GM12878 (cell line): Measurements from ENCODE around the gene BBS1. TPM values are rescaled to one million over a fixed set of nuclear protein-coding genes. Genes with fewer than 3 reads are reported as not detected.

Experiments used
- BHLHE40 ChIP-seq, 2 experiments: fragments of 450-650 bp in 1 of 2; IDR thresholded peaks; 2 replicates each; pipeline ENCODE4 v1.6.1; 2011 to 2017; ENCODE audit warnings: low read depth in 2 of 2, borderline replicate concordance in 1 of 2, improper control_type of control experiment in 1 of 2, low read length in 1 of 2, mild to moderate bottlenecking in 1 of 2
- BRCA1 ChIP-seq: IDR thresholded peaks from 2 replicates; pipeline ENCODE4 v1.6.1; 2011; ENCODE audit warnings: low read depth, low read length, improper control_type of control experiment
- CHD2 ChIP-seq: IDR thresholded peaks from 2 replicates; pipeline ENCODE4 v1.6.1; 2011; ENCODE audit warnings: low read depth, low read length, improper control_type of control experiment, borderline replicate concordance
- ETV6 ChIP-seq, 2 experiments: fragments of 450-650 bp in 1 of 2; IDR thresholded peaks in 1 of 2; conservative IDR thresholded peaks in 1 of 2; 2 replicates each; pipeline ENCODE4 v1.6.1; 2014; ENCODE audit warnings: antibody characterized with exemption in 1 of 2, borderline replicate concordance in 1 of 2, low read depth in 1 of 2, mild to moderate bottlenecking in 1 of 2, moderate library complexity in 1 of 2
- HCFC1 ChIP-seq: fragments of 150-350 bp; IDR thresholded peaks from 2 replicates; pipeline ENCODE4 v1.6.1; 2014; ENCODE audit warnings: low read length
- HDAC6 ChIP-seq: fragments of 200-600 bp; sonication (generic); IDR thresholded peaks from one replicate; pipeline ENCODE4 v1.8.0; 2017; ENCODE audit warnings: antibody characterized with exemption; ENCODE audit not compliant: unreplicated experiment
- HDGF ChIP-seq: fragments of 450-650 bp; IDR thresholded peaks from 2 replicates; pipeline ENCODE4 v1.6.1; 2016; ENCODE audit warnings: antibody characterized with exemption
- IKZF2 ChIP-seq, 2 experiments: fragments of 450-650 bp; IDR thresholded peaks; 2 replicates each; pipeline ENCODE4 v1.6.1; 2017; ENCODE audit warnings: mild to moderate bottlenecking in 2 of 2, moderate library complexity in 2 of 2
- JUND ChIP-seq: IDR thresholded peaks from 2 replicates; pipeline ENCODE4 v1.6.1; 2012; ENCODE audit warnings: low read depth, mild to moderate bottlenecking, low read length, improper control_type of control experiment, moderate library complexity
- KLF5 ChIP-seq: fragments of 450-650 bp; IDR thresholded peaks from 2 replicates; pipeline ENCODE4 v1.6.1; 2014; ENCODE audit warnings: mild to moderate bottlenecking; ENCODE audit not compliant: partially characterized antibody
- MTA2 ChIP-seq: fragments of 450-650 bp; IDR thresholded peaks from 2 replicates; pipeline ENCODE4 v1.6.1; 2016; ENCODE audit warnings: low read depth, mild to moderate bottlenecking, moderate library complexity
- MTA3 ChIP-seq: IDR thresholded peaks from 2 replicates; pipeline ENCODE4 v1.6.1; 2012; ENCODE audit warnings: low read length, inconsistent platforms, borderline replicate concordance
- MXI1 ChIP-seq: fragments of 150-350 bp; IDR thresholded peaks from 2 replicates; pipeline ENCODE4 v1.6.1; 2011; ENCODE audit warnings: low read depth, mild to moderate bottlenecking, inconsistent platforms, low read length, improper control_type of control experiment
- MYB ChIP-seq: fragments of 150-350 bp; IDR thresholded peaks from 2 replicates; pipeline ENCODE4 v1.6.1; 2014; ENCODE audit warnings: mild to moderate bottlenecking, low read depth, low read length, borderline replicate concordance
- NR2C2 ChIP-seq: IDR thresholded peaks from 2 replicates; pipeline ENCODE4 v1.6.1; 2011; ENCODE audit warnings: borderline replicate concordance, low read depth; ENCODE audit not compliant: control insufficient read depth, insufficient read length
- PML ChIP-seq: IDR thresholded peaks from 2 replicates; pipeline ENCODE4 v1.6.1; 2012; ENCODE audit warnings: low read length, inconsistent platforms
- POLR2AphosphoS5 ChIP-seq: IDR thresholded peaks from 2 replicates; pipeline ENCODE4 v1.6.1; 2011; ENCODE audit warnings: mild to moderate bottlenecking, low read length, inconsistent platforms
- POU2F2 ChIP-seq: IDR thresholded peaks from 3 replicates; pipeline ENCODE4 v1.6.1; 2011; ENCODE audit warnings: low read depth, mild to moderate bottlenecking, low read length, borderline replicate concordance
- SMAD5 ChIP-seq: IDR thresholded peaks from 2 replicates; pipeline ENCODE4 v1.6.1; 2016; ENCODE audit warnings: antibody characterized with exemption, low read depth
- SMC3 ChIP-seq: IDR thresholded peaks from 2 replicates; pipeline ENCODE4 v1.6.1; 2011; ENCODE audit warnings: low read length, improper control_type of control experiment, borderline replicate concordance
- SREBF1 ChIP-seq: IDR thresholded peaks from 2 replicates; pipeline ENCODE4 v1.6.1; 2012; ENCODE audit warnings: mild to moderate bottlenecking, low read length
- SUPT20H ChIP-seq: IDR thresholded peaks from 2 replicates; pipeline ENCODE4 v1.6.1; 2011; ENCODE audit warnings: low read depth, mild to moderate bottlenecking, low read length, moderate library complexity, borderline replicate concordance; ENCODE audit not compliant: control insufficient read depth
- TBL1XR1 ChIP-seq: IDR thresholded peaks from 2 replicates; pipeline ENCODE4 v1.6.1; 2012; ENCODE audit warnings: low read depth, low read length, improper control_type of control experiment
- WRNIP1 ChIP-seq: IDR thresholded peaks from 2 replicates; pipeline ENCODE4 v1.6.1; 2011; ENCODE audit warnings: low read depth, low read length, improper control_type of control experiment, borderline replicate concordance
- YBX1 ChIP-seq: fragments of 450-650 bp; IDR thresholded peaks from 2 replicates; pipeline ENCODE4 v1.6.1; 2016; ENCODE audit warnings: antibody characterized with exemption
- YY1 ChIP-seq: IDR thresholded peaks from 2 replicates; pipeline ENCODE4 v1.6.1; 2011; ENCODE audit warnings: low read depth, mild to moderate bottlenecking, low read length
- ZNF217 ChIP-seq: fragments of 450-650 bp; IDR thresholded peaks from 2 replicates; pipeline ENCODE4 v1.6.1; 2017; ENCODE audit warnings: antibody characterized with exemption, mild to moderate bottlenecking
- ZNF384 ChIP-seq: IDR thresholded peaks from 2 replicates; pipeline ENCODE4 v1.6.1; 2012; ENCODE audit warnings: low read depth, mild to moderate bottlenecking, low read length, improper control_type of control experiment, borderline replicate concordance
- ZNF622 ChIP-seq: fragments of 450-650 bp; IDR thresholded peaks from 2 replicates; pipeline ENCODE4 v1.6.1; 2017; ENCODE audit warnings: mild to moderate bottlenecking, inconsistent platforms
- polyA plus RNA-seq, 11 experiments: library from polyadenylated mRNA; depleted of rRNA in 4 of 11; unstranded in 6 of 11; stranded (reverse) in 5 of 11; fragments of >200 nt; fragmentation: Nextera tagmentation in 4 of 11; fragmentation: Illumina TruSeq in 1 of 11; extraction: Ambion mirVana in 4 of 11; extraction: Trizol in 1 of 11; gene quantifications; 1 replicate in 1 of 11; 2 replicates in 10 of 11; pipeline versions ENCODE4 v1.2.1 to v1.2.3, GENCODE V29; 2011 to 2016; ENCODE audit warnings: inconsistent platforms in 2 of 11, missing spikeins in 2 of 11, low read depth in 1 of 11
- total RNA-seq, 4 experiments: library from RNA; depleted of rRNA in 3 of 4; stranded (reverse); fragments of >200 nt in 3 of 4; fragmentation: Illumina TruSeq in 1 of 4; extraction: Trizol in 1 of 4; gene quantifications; 2 replicates each; pipeline versions ENCODE4 v1.2.1 to v1.2.3, GENCODE V29; 2013 to 2021
- TF ChIP-seq, protein P1 (sequence below): IDR thresholded peaks from 2 replicates; pipeline ENCODE4 v1.6.1; 2012; ENCODE audit warnings: low read depth, low read length, improper control_type of control experiment
- TF ChIP-seq, protein P2 (sequence below): IDR thresholded peaks from 2 replicates; pipeline ENCODE4 v1.6.1; 2012; ENCODE audit warnings: low read depth, low read length, improper control_type of control experiment
- TF ChIP-seq, protein P3 (sequence below): IDR thresholded peaks from 2 replicates; pipeline ENCODE4 v1.6.1; 2011; ENCODE audit warnings: low read depth, low read length, improper control_type of control experiment, borderline replicate concordance

Gene BBS1
- total and polyA plus RNA-seq, 10 of the 15 experiments (the other 5 are each of a cell fraction or from before 2014, with no cell fraction given), result 2.5 to 14.7 (median 8.7) TPM

DNA sequence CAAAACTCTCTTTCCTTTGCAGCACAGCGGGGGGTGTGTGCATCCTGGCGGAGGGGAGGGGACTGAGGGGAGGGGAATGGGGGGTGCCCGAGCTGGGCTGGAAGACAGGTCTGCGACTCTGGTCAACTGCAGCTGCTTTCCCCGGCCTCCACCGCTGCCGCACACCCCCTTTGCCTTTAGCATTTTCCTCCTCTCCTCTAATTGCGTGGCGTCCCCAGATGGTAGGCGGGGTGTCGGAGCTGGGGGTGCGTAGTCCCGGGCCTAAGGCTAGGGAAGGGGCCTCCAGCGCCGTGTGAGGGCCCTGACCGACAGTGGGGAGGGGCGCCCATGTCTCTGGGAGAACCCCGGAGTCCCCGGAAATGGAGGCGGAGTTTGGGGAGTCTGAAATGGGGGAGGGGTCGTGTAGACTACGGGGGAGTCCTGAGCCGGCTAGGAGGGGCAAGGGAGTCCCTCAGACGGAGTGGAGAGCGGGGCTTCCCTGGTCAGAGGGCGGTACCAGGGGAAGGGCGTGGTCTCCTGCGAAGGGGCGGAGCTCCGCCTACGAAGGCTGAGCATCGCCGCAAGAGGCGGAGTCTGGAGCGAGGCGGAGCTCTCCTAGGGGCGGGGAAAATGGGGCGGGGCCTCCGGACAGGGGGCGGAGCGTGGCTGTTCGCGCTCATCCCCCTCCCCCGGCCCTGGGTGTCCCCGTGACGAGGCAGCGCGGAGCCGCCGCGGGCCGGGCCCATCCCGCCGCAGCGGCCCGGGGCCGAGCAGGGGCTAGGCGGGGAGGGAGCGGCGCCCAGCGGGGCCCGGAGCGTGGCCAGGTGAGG, 44.0 kb upstream of the BBS1 start, which contains the start of gene PELI3 (continued):
- TF ChIP-seq BRCA1 (no peak), BHLHE40 (IDR thresholded peaks at IDR 0.05; ENCODE audit: borderline replicate concordance in 1 of 2, low read depth in 2 of 2, low read length in 1 of 2) (no peak; a peak in 1 of 4 replicates), HDAC6 (no peak), ZNF217 (no peak), PML (no peak), ETV6 (conservative IDR thresholded peaks at IDR 0.05 in 1 of 2, IDR thresholded peaks at IDR 0.05 in 1 of 2; ENCODE audit: borderline replicate concordance in 1 of 2, low read depth in 1 of 2) (no peak), SMAD5 (no peak), IKZF2 (IDR thresholded peaks at IDR 0.05) (peak in 1 of 2 experiments; percentile 9; a peak in 1 of 4 replicates), SUPT20H (no peak), CHD2 (peak; percentile 69), WRNIP1 (no peak), YBX1 (no peak), MTA2 (peak; percentile 34; the same call in 1 of the 2 replicates), HDGF (peak; percentile 91), POLR2AphosphoS5 (no peak), ZNF384 (no peak), KLF5 (no peak), YY1 (no peak), MTA3 (no peak), TBL1XR1 (peak; percentile 54; the same call in 1 of the 2 replicates), MXI1 (0 out of 2 replicates have a peak, but pooled peaks have one; percentile 23), JUND (no peak), MYB (no peak), SMC3 (no peak), HCFC1 (no peak; the same call in 1 of the 2 replicates), POU2F2 (no peak), NR2C2 (no peak), SREBF1 (no peak), ZNF622 (no peak)
- TF ChIP-seq, protein P1, sequence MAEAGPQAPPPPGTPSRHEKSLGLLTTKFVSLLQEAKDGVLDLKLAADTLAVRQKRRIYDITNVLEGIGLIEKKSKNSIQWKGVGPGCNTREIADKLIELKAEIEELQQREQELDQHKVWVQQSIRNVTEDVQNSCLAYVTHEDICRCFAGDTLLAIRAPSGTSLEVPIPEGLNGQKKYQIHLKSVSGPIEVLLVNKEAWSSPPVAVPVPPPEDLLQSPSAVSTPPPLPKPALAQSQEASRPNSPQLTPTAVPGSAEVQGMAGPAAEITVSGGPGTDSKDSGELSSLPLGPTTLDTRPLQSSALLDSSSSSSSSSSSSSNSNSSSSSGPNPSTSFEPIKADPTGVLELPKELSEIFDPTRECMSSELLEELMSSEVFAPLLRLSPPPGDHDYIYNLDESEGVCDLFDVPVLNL, result no peak
- TF ChIP-seq, protein P2, sequence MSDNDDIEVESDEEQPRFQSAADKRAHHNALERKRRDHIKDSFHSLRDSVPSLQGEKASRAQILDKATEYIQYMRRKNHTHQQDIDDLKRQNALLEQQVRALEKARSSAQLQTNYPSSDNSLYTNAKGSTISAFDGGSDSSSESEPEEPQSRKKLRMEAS, result peak; percentile 30; the same call in 1 of the 2 replicates
- TF ChIP-seq, protein P3, sequence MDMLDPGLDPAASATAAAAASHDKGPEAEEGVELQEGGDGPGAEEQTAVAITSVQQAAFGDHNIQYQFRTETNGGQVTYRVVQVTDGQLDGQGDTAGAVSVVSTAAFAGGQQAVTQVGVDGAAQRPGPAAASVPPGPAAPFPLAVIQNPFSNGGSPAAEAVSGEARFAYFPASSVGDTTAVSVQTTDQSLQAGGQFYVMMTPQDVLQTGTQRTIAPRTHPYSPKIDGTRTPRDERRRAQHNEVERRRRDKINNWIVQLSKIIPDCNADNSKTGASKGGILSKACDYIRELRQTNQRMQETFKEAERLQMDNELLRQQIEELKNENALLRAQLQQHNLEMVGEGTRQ, result no peak
